ENCODE results near the gene JAZF1.

DNA sequence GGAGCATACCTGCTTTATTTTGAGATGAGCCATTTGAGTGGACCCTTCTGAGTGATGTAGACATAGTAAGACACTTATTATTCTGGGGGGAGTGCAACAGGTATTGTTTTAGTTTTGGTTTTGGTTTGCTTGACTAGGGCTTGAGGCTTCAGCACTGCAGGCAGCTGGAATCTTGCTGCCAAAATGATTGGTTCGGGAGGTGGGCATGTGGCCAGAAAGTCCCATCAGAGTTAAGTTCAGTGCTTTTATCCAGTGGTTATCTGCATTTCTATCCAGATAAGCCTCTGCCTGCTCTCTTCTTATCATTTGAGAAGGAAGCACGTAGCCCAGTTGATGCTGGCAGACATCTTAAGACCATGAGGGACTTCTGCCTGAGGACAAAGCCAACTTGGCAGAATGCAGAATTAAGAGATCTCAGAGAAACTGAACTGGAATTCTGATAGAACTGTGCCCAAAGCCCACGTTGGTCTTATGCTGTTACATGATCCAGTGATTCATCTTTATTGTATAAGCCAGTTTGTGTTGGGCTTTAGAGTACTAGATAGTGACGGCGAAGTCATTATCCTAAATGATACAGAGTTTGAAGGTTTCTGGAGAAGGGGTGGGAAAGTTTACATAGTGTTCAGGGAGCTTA, 9.6 kb upstream of the JAZF1 start:
- TF ChIP-seq CTCF (IDR thresholded peaks at IDR 0.05 in 4 of 5, conservative IDR thresholded peaks at IDR 0.05 in 1 of 5) (no peak), POLR2A (IDR thresholded peaks at IDR 0.05) (no peak)
